Panc1 (cell line): ENCODE results near the gene ZFP36L1. TPM values are rescaled to one million over a fixed set of nuclear protein-coding genes. Genes with fewer than 3 reads are reported as not detected.

Source experiments
- ATAC-seq: fragments of 200-7000 bp; cut with Tn5 transposase; 2 replicates; pipeline ENCODE4 v1.9.1; 2020; ENCODE audit warnings: mild to moderate bottlenecking, moderate library complexity
- BruUV-seq: library from RNA; stranded (reverse); fragments of 400-500 nt; replicated peaks from 2 replicates; lab custom pipeline; 2021; lab: Mats Ljungman, UMichigan
- CTCF ChIA-PET: fragments of 300-600 bp; sonication (Branson Sonifier 250); formaldehyde crosslinking; loops from one replicate; lab custom pipeline; 2022; ENCODE audit warnings: antibody characterized with exemption; lab: Charles Lee
- POLR2A ChIA-PET: fragments of 300-600 bp; sonication (Branson Sonifier 250); formaldehyde crosslinking; loops from one replicate; lab custom pipeline; 2022; ENCODE audit warnings: antibody characterized with exemption; lab: Charles Lee
- DNase-seq: peaks from one replicate; pipeline ENCODE4 v3.0.0-alpha.2; 2010; ENCODE audit warnings: low read depth, low spot score
- H3K27ac ChIP-seq: 2 replicates; pipeline ENCODE4 v1.5.1; 2011; ENCODE audit warnings: mild to moderate bottlenecking, low read length, inconsistent platforms
- H3K27me3 ChIP-seq: fragments of 200-500 bp; sonication (Bioruptor generic); 2 replicates; pipeline ENCODE4 v1.6.0; 2014; ENCODE audit warnings: low read length, inconsistent platforms; ENCODE audit not compliant: control insufficient read depth, insufficient read depth
- H3K36me3 ChIP-seq: fragments of 200-500 bp; sonication (Bioruptor generic); 2 replicates; pipeline ENCODE4 v1.5.1; 2014; ENCODE audit warnings: inconsistent platforms, mild to moderate bottlenecking, low read length, moderate library complexity; ENCODE audit not compliant: control insufficient read depth, insufficient read depth
- H3K4me1 ChIP-seq: 2 replicates; pipeline ENCODE4 v1.5.1; 2011; ENCODE audit warnings: inconsistent platforms, mild to moderate bottlenecking, low read length, moderate library complexity; ENCODE audit not compliant: control insufficient read depth, insufficient read depth
- H3K4me3 ChIP-seq, 2 experiments: 2 replicates each; pipeline ENCODE4 v1.5.1; 2011 to 2012; ENCODE audit warnings: low read depth in 2 of 2, low read length in 2 of 2, mild to moderate bottlenecking in 2 of 2, inconsistent platforms in 1 of 2, moderate library complexity in 1 of 2
- H3K9me3 ChIP-seq: fragments of 200-500 bp; sonication (Bioruptor generic); 2 replicates; pipeline ENCODE4 v1.5.1; 2014; ENCODE audit warnings: low read depth, mild to moderate bottlenecking, inconsistent platforms, low read length, moderate library complexity; ENCODE audit not compliant: control insufficient read depth, insufficient read depth
- POLR2AphosphoS5 ChIP-seq: IDR thresholded peaks from 2 replicates; pipeline ENCODE4 v1.6.1; 2012; ENCODE audit warnings: mild to moderate bottlenecking, low read depth, low read length, moderate library complexity
- SIN3A ChIP-seq: IDR thresholded peaks from 2 replicates; pipeline ENCODE4 v1.6.1; 2012; ENCODE audit warnings: low read depth, mild to moderate bottlenecking, low read length, moderate library complexity, borderline replicate concordance; ENCODE audit not compliant: insufficient read depth
- TCF7L2 ChIP-seq: IDR thresholded peaks from 2 replicates; pipeline ENCODE4 v1.6.1; 2011; ENCODE audit warnings: mild to moderate bottlenecking, low read depth, low read length, inconsistent platforms
- in situ Hi-C: cut with HindIII; loops from 2 replicates; pipeline ENCODE4 v1.10.0; 2016; ENCODE audit warnings: low sequenced_read_pairs, low pct_unique_long_range_greater_than_20kb
- intact Hi-C: fragments of 100-400 bp; cut with micrococcal nuclease; formaldehyde crosslinking; loops from one replicate; pipeline ENCODE4 v1.10.0; 2022; ENCODE audit not compliant: unreplicated experiment
- total RNA-seq: library from RNA; stranded (reverse); gene quantifications from one replicate; pipeline ENCODE4 v1.2.1, GENCODE V29; 2021; ENCODE audit not compliant: unreplicated experiment
- TF ChIP-seq, protein P1 (sequence below), 2 experiments: IDR thresholded peaks; 2 replicates each; pipeline ENCODE4 v1.6.1; 2011 to 2012; ENCODE audit warnings: low read depth in 2 of 2, control low read depth in 1 of 2, low read length in 1 of 2, mild to moderate bottlenecking in 1 of 2, moderate library complexity in 1 of 2; ENCODE audit not compliant: insufficient read depth in 1 of 2
- TF ChIP-seq, protein P2 (sequence below): fragments of 450-650 bp; IDR thresholded peaks from 2 replicates; pipeline ENCODE4 v1.5.1; 2017; ENCODE audit warnings: mild to moderate bottlenecking

ZFP36L1 gene
- total RNA-seq, 1 experiment from 2014 or later = 84.9 TPM

DNA sequence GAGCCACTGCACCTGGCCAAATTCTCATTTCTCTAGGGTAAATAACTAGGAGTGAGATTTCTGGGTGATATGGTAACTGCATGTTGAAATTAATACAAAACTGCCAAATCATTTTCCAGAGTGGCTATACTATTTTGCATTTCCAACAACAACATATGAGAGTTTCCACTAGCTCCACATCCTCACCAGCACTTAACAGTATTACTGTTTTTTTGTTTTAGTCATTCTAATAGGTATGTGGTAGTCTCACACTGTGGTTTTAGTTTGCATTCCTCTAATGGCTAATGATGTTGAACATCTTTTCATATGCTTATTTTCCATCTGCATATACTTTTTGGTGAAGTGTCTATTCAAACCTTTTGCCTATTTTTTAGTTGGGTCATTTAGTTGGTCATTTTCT lies 5.8 kb upstream of the ZFP36L1 start:
- no TSS peak for BruUV-seq
- ATAC-seq = no peak
- intact Hi-C loops = no loop called here
- in situ Hi-C loops = no loop called here
- Histone ChIP-seq H3K36me3 (no peaks in the 10 kb centered on the region), H3K27me3 (no peaks in the 10 kb centered on the region), H3K4me1 (peaks cover 10% of the 10 kb centered on the region), H3K9me3 (0 out of 2 replicates have a peak, but pooled peaks cover 4% of the 10 kb centered on the region), H3K27ac (no peak overlapping the region), H3K4me3 (no peak overlapping the region)
- TF ChIP-seq, protein P1, sequence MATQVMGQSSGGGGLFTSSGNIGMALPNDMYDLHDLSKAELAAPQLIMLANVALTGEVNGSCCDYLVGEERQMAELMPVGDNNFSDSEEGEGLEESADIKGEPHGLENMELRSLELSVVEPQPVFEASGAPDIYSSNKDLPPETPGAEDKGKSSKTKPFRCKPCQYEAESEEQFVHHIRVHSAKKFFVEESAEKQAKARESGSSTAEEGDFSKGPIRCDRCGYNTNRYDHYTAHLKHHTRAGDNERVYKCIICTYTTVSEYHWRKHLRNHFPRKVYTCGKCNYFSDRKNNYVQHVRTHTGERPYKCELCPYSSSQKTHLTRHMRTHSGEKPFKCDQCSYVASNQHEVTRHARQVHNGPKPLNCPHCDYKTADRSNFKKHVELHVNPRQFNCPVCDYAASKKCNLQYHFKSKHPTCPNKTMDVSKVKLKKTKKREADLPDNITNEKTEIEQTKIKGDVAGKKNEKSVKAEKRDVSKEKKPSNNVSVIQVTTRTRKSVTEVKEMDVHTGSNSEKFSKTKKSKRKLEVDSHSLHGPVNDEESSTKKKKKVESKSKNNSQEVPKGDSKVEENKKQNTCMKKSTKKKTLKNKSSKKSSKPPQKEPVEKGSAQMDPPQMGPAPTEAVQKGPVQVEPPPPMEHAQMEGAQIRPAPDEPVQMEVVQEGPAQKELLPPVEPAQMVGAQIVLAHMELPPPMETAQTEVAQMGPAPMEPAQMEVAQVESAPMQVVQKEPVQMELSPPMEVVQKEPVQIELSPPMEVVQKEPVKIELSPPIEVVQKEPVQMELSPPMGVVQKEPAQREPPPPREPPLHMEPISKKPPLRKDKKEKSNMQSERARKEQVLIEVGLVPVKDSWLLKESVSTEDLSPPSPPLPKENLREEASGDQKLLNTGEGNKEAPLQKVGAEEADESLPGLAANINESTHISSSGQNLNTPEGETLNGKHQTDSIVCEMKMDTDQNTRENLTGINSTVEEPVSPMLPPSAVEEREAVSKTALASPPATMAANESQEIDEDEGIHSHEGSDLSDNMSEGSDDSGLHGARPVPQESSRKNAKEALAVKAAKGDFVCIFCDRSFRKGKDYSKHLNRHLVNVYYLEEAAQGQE (IDR thresholded peaks at IDR 0.05; ENCODE audit: insufficient read depth in 1 of 2, low read depth in 2 of 2, low read length in 1 of 2) = no peak
- TF ChIP-seq, protein P2, sequence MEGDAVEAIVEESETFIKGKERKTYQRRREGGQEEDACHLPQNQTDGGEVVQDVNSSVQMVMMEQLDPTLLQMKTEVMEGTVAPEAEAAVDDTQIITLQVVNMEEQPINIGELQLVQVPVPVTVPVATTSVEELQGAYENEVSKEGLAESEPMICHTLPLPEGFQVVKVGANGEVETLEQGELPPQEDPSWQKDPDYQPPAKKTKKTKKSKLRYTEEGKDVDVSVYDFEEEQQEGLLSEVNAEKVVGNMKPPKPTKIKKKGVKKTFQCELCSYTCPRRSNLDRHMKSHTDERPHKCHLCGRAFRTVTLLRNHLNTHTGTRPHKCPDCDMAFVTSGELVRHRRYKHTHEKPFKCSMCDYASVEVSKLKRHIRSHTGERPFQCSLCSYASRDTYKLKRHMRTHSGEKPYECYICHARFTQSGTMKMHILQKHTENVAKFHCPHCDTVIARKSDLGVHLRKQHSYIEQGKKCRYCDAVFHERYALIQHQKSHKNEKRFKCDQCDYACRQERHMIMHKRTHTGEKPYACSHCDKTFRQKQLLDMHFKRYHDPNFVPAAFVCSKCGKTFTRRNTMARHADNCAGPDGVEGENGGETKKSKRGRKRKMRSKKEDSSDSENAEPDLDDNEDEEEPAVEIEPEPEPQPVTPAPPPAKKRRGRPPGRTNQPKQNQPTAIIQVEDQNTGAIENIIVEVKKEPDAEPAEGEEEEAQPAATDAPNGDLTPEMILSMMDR = no peak
- no peak for TF ChIP-seq POLR2AphosphoS5
- TF ChIP-seq SIN3A = no peak
- no peak for TF ChIP-seq TCF7L2
- CTCF ChIA-PET = interaction anchor here (0.7 kb wide), 1 partner anchor 13 kb away, joined by 5 read pairs; no protein-coding TSS in a partner anchor
- no peak for DNase-seq
- POLR2A ChIA-PET = interaction anchor here (0.6 kb wide), 1 partner anchor 9 kb away, joined by 3 read pairs; no protein-coding TSS in a partner anchor

DNA sequence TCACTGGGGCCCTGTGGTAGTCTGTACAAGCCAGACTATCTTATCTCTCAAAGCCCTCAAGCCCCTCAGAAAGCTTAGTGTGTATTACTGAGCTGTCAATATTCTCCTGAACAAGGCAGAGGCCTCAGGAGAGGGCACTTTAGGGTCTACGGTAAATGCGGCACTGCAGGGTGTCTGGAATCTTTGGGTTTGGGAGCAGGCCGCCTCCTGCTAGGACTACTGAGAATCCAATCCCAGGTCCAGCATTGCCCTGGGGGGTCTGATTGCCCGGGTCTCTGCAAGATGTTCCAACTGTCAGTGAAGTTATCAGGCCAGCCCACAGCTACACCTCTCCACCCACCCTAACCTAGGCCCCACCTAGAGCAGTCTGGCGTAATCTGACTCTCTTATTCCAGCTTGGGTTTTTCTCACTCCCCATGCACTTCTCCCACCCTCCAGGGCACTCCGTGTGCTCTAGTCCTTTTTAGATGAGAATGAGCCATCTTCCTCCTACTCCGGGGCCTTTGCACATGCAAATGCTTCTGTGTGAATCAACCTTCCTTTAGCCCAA lies 4.3 kb upstream of the ZFP36L1 start:
- no TSS peak for BruUV-seq
- no peak for TF ChIP-seq SIN3A
- TF ChIP-seq, protein P1 (IDR thresholded peaks at IDR 0.05; ENCODE audit: insufficient read depth in 1 of 2, low read depth in 2 of 2, low read length in 1 of 2) = no peak
- TF ChIP-seq, protein P2 = no peak
- TF ChIP-seq POLR2AphosphoS5 = no peak
- TF ChIP-seq TCF7L2 = no peak
- peak overlapping the region; percentile 98; the same call in 1 of the 2 replicates for H3K27ac ChIP-seq

More for the DNA sequence above, 4.3 kb upstream of the ZFP36L1 start:
- Histone ChIP-seq H3K4me1 (peaks cover 10% of the 10 kb centered on the region), H3K36me3 (peaks cover under 1% of the 10 kb centered on the region; the same call in 1 of the 2 replicates), H3K9me3 (0 out of 2 replicates have a peak, but pooled peaks cover 4% of the 10 kb centered on the region), H3K4me3 (no peak overlapping the region), H3K27me3 (no peaks in the 10 kb centered on the region)
- DNase-seq (no peak), ATAC-seq (no peak)
- in situ Hi-C loops (no loop called here), intact Hi-C loops (no loop called here)
- ChIA-PET POLR2A (no interaction called here), CTCF (no interaction called here)
